IMR-90 (cell line): ENCODE measurements around the gene GAS7. TPM values are rescaled to one million over a fixed set of nuclear protein-coding genes. Genes with fewer than 3 reads are reported as not detected.

Experiments used
- ATAC-seq: fragments of 200-7000 bp; cut with Tn5 transposase; 2 replicates; pipeline ENCODE4 v1.9.1; 2020; ENCODE audit warnings: low read depth, mild to moderate bottlenecking, moderate library complexity
- BruUV-seq: library from RNA; stranded (reverse); fragments of 400-500 nt; replicated peaks from 2 replicates; lab custom pipeline; 2021; lab: Mats Ljungman, UMichigan
- CTCF ChIA-PET: fragments of 300-600 bp; formaldehyde crosslinking; extraction: SDS; loops from one replicate; lab custom pipeline; 2021; ENCODE audit warnings: antibody characterized with exemption; lab: Yijun Ruan, JAX
- POLR2A ChIA-PET: fragments of 300-600 bp; sonication (Branson Sonifier 250); formaldehyde crosslinking; loops from one replicate; lab custom pipeline; 2022; ENCODE audit warnings: antibody characterized with exemption; ENCODE audit not compliant: unreplicated experiment; lab: Charles Lee
- DNase-seq: peaks from one replicate; pipeline ENCODE4 v3.0.0; 2013
- H2AFZ ChIP-seq: replicated peaks from 2 replicates; pipeline ENCODE3; 2013; ENCODE audit warnings: low read length, mild to moderate bottlenecking; ENCODE audit not compliant: poor library complexity
- H2AK5ac ChIP-seq: 2 replicates; pipeline ENCODE4 v1.6.1; 2013; ENCODE audit warnings: low read depth, low read length, inconsistent platforms
- H2AK9ac ChIP-seq: replicated peaks from 2 replicates; pipeline ENCODE3; 2013; ENCODE audit warnings: mild to moderate bottlenecking, low read depth, low read length, moderate library complexity; ENCODE audit not compliant: poor library complexity
- H2BK120ac ChIP-seq: 2 replicates; pipeline ENCODE4 v1.6.1; 2013; ENCODE audit warnings: low read depth, low read length, inconsistent platforms
- H2BK15ac ChIP-seq: 3 replicates; pipeline ENCODE4 v1.6.1; 2013; ENCODE audit warnings: low read depth, low read length, inconsistent platforms
- H2BK20ac ChIP-seq: 2 replicates; pipeline ENCODE4 v1.6.1; 2013; ENCODE audit warnings: low read depth, mild to moderate bottlenecking, inconsistent platforms, low read length, moderate library complexity
- H2BK5ac ChIP-seq: 2 replicates; pipeline ENCODE4 v1.6.1; 2013; ENCODE audit warnings: mild to moderate bottlenecking, low read depth, low read length, inconsistent platforms; ENCODE audit not compliant: poor library complexity, severe bottlenecking
- H3K14ac ChIP-seq: replicated peaks from 2 replicates; pipeline ENCODE4 v1.6.1; 2013; ENCODE audit warnings: low read depth, low read length, inconsistent platforms
- H3K18ac ChIP-seq: 2 replicates; pipeline ENCODE4 v1.6.1; 2013; ENCODE audit warnings: low read depth, low read length, control low read depth
- H3K23ac ChIP-seq: 2 replicates; pipeline ENCODE4 v1.6.1; 2013; ENCODE audit warnings: low read depth, low read length, inconsistent platforms
- H3K27ac ChIP-seq: 2 replicates; pipeline ENCODE4 v1.5.1; 2013; ENCODE audit warnings: mild to moderate bottlenecking, control low read depth, low read length; ENCODE audit not compliant: insufficient read depth
- H3K27me3 ChIP-seq: 2 replicates; pipeline ENCODE4 v1.6.1; 2013; ENCODE audit warnings: low read length; ENCODE audit not compliant: control insufficient read depth, insufficient read depth
- H3K36me3 ChIP-seq: 2 replicates; pipeline ENCODE4 v1.6.1; 2013; ENCODE audit warnings: low read length, mixed read lengths; ENCODE audit not compliant: control insufficient read depth, insufficient read depth
- H3K4ac ChIP-seq: 2 replicates; pipeline ENCODE4 v1.6.1; 2013; ENCODE audit warnings: low read depth, low read length, inconsistent platforms
- H3K4me1 ChIP-seq: 2 replicates; pipeline ENCODE4 v1.6.1; 2013; ENCODE audit warnings: low read length, mixed read lengths; ENCODE audit not compliant: control insufficient read depth, insufficient read depth
- H3K4me2 ChIP-seq: 2 replicates; pipeline ENCODE4 v1.6.1; 2013; ENCODE audit warnings: low read depth, mild to moderate bottlenecking, control low read depth, low read length, moderate library complexity
- H3K4me3 ChIP-seq: 2 replicates; pipeline ENCODE4 v1.5.1; 2013; ENCODE audit warnings: low read depth, mild to moderate bottlenecking, control low read depth, low read length, moderate library complexity; ENCODE audit not compliant: insufficient read depth
- H3K56ac ChIP-seq: 2 replicates; pipeline ENCODE4 v1.6.1; 2013; ENCODE audit warnings: low read length, inconsistent platforms; ENCODE audit not compliant: insufficient read depth; ENCODE audit errors: extremely low read depth
- H3K79me1 ChIP-seq, 2 experiments: 2 replicates each; pipeline ENCODE4 v1.6.1; 2013; ENCODE audit warnings: low read length in 2 of 2, inconsistent platforms in 1 of 2, low read depth in 1 of 2
- H3K9ac ChIP-seq: 2 replicates; pipeline ENCODE4 v1.6.1; 2013; ENCODE audit warnings: low read depth, low read length, control low read depth
- H3K9me1 ChIP-seq: 2 replicates; pipeline ENCODE4 v1.6.1; 2013; ENCODE audit warnings: low read length, inconsistent platforms; ENCODE audit not compliant: insufficient read depth
- H3K9me3 ChIP-seq: 2 replicates; pipeline ENCODE4 v1.6.1; 2013; ENCODE audit warnings: low read length; ENCODE audit not compliant: control insufficient read depth, insufficient read depth
- H4K20me1 ChIP-seq: 2 replicates; pipeline ENCODE4 v1.6.1; 2013; ENCODE audit warnings: low read length, inconsistent platforms; ENCODE audit not compliant: insufficient read depth
- H4K5ac ChIP-seq: 2 replicates; pipeline ENCODE4 v1.6.1; 2013; ENCODE audit warnings: mild to moderate bottlenecking, low read depth, low read length, control low read depth
- H4K8ac ChIP-seq, 2 experiments: 2 replicates each; pipeline ENCODE4 v1.6.1; 2013; ENCODE audit warnings: low read depth in 2 of 2, low read length in 2 of 2, control low read depth in 1 of 2, inconsistent platforms in 1 of 2
- H4K91ac ChIP-seq: 2 replicates; pipeline ENCODE4 v1.6.1; 2013; ENCODE audit warnings: low read depth, low read length, inconsistent platforms; ENCODE audit not compliant: insufficient read depth
- BHLHE40 ChIP-seq: fragments of 150-350 bp; IDR thresholded peaks from 2 replicates; pipeline ENCODE4 v1.6.1; 2016; ENCODE audit warnings: mild to moderate bottlenecking, low read depth, low read length
- CEBPB ChIP-seq: IDR thresholded peaks from 2 replicates; pipeline ENCODE4 v1.6.1; 2012; ENCODE audit warnings: low read depth, low read length, improper control_type of control experiment
- CTCF ChIP-seq: conservative IDR thresholded peaks from 2 replicates; pipeline ENCODE4 v1.5.1; 2012; ENCODE audit warnings: mild to moderate bottlenecking, low read depth, low read length, improper control_type of control experiment
- ELK1 ChIP-seq: fragments of 150-350 bp; IDR thresholded peaks from 2 replicates; pipeline ENCODE4 v1.6.1; 2016; ENCODE audit warnings: low read depth, mild to moderate bottlenecking, low read length, moderate library complexity, borderline replicate concordance
- FOS ChIP-seq: fragments of 150-350 bp; IDR thresholded peaks from 2 replicates; pipeline ENCODE4 v1.6.1; 2016; ENCODE audit warnings: low read depth, low read length
- MAFK ChIP-seq: IDR thresholded peaks from 2 replicates; pipeline ENCODE4 v1.6.1; 2012; ENCODE audit warnings: low read depth, low read length, improper control_type of control experiment
- MAZ ChIP-seq: IDR thresholded peaks from 2 replicates; pipeline ENCODE4 v1.6.1; 2012; ENCODE audit warnings: low read depth, mild to moderate bottlenecking, low read length, improper control_type of control experiment, moderate library complexity, borderline replicate concordance
- NFE2L2 ChIP-seq: fragments of 150-350 bp; IDR thresholded peaks from 2 replicates; pipeline ENCODE4 v1.6.1; 2016; ENCODE audit warnings: low read depth, mild to moderate bottlenecking, low read length
- RFX5 ChIP-seq: IDR thresholded peaks from 2 replicates; pipeline ENCODE4 v1.8.0; 2012; ENCODE audit warnings: low read depth, mild to moderate bottlenecking, low read length, moderate library complexity
- SMC3 ChIP-seq: fragments of 150-350 bp; IDR thresholded peaks from 2 replicates; pipeline ENCODE4 v1.6.1; 2016; ENCODE audit warnings: low read depth, mild to moderate bottlenecking, antibody characterized with exemption, low read length, moderate library complexity
- USF2 ChIP-seq: fragments of 150-350 bp; IDR thresholded peaks from 2 replicates; pipeline ENCODE4 v1.6.1; 2017; ENCODE audit warnings: mild to moderate bottlenecking, antibody characterized with exemption, low read length, low read depth
- WGBS, 2 experiments: methylation state at CpG; one replicate each; pipeline versions ENCODE4 v1.1.5 to v1.1.7; 2013; ENCODE audit warnings: missing lambda C conversion rate in 2 of 2; ENCODE audit not compliant: insufficient read length in 1 of 2; ENCODE audit errors: extremely low coverage in 2 of 2; 5-methylcytosine and 5-hydroxymethylcytosine counted together
- dilution Hi-C: fragments of 300-500 bp; cut with HindIII; formaldehyde crosslinking; loops from one replicate; pipeline ENCODE4 v1.14.3; 2018; ENCODE audit warnings: low sequenced_read_pairs; ENCODE audit not compliant: unreplicated experiment
- in situ Hi-C: fragments of 300-500 bp; cut with MboI; formaldehyde crosslinking; loops from 3 replicates; pipeline ENCODE4 v1.14.3; 2019; ENCODE audit warnings: low sequenced_read_pairs, inconsistent platforms, mixed read lengths
- intact Hi-C: fragments of 100-400 bp; cut with micrococcal nuclease; formaldehyde crosslinking; loops from 2 replicates; pipeline ENCODE4 v1.10.0; 2022
- polyA plus RNA-seq, 3 experiments: library from polyadenylated mRNA; depleted of rRNA; stranded (reverse); fragments of >200 nt; gene quantifications; 2 replicates each; pipeline ENCODE4 v1.2.3, GENCODE V29; 2012; ENCODE audit warnings: low replicate concordance in 1 of 3
- total RNA-seq: library from RNA; depleted of rRNA; stranded (reverse); fragments of >200 nt; gene quantifications from 2 replicates; pipeline ENCODE4 v1.2.3, GENCODE V29; 2012

Gene GAS7
- total and polyA plus RNA-seq, 2 of the 4 experiments (the other 2 are of a cell fraction): 4.6 to 5.0 TPM

GRCh38 chr17:10070690-10071089, 127.7 kb downstream of the GAS7 start:
- Histone ChIP-seq H2BK20ac (no peak overlapping the region), H4K8ac (no peak overlapping the region), H3K4ac (no peak overlapping the region), H3K79me1 (no peaks in the 10 kb centered on the region), H3K9me3 (peaks cover under 1% of the 10 kb centered on the region; the same call in 1 of the 2 replicates), H3K9me1 (no peaks in the 10 kb centered on the region), H2AFZ (no peak overlapping the region), H2BK5ac (no peak overlapping the region), H4K20me1 (no peaks in the 10 kb centered on the region), H2BK15ac (no peak overlapping the region), H4K91ac (no peak overlapping the region), H3K56ac (no peak overlapping the region), H3K18ac (no peak overlapping the region), H4K5ac (no peak overlapping the region), H3K27me3 (no peaks in the 10 kb centered on the region), H3K4me1 (no peaks in the 10 kb centered on the region), H3K4me3 (no peak overlapping the region), H3K4me2 (no peak overlapping the region), H2BK120ac (no peak overlapping the region), H2AK5ac (no peak overlapping the region), H3K9ac (no peak overlapping the region), H2AK9ac (no peak overlapping the region), H3K23ac (no peak overlapping the region), H3K27ac (no peak overlapping the region), H3K36me3 (no peaks in the 10 kb centered on the region), H3K14ac (no peak overlapping the region)
- WGBS, 2 experiments: no CpG with 5 or more reads among the region's 3 CpGs
- POLR2A ChIA-PET: no interaction called here
- dilution Hi-C loops: no loop called here
- in situ Hi-C loops: no loop called here
- intact Hi-C loops: no loop called here
- CTCF ChIA-PET: interaction anchor here (0.6 kb wide), 1 partner anchor 15 kb away, joined by 3 read pairs; no protein-coding TSS in a partner anchor
- no peak for DNase-seq
- BruUV-seq: no TSS peak
- TF ChIP-seq FOS (no peak), MAZ (no peak), ELK1 (no peak), MAFK (no peak), SMC3 (no peak), RFX5 (no peak), CTCF (no peak), NFE2L2 (no peak), USF2 (no peak), BHLHE40 (no peak), CEBPB (no peak)
- no peak for ATAC-seq
